Measurements from ENCODE around the gene SERINC5.

- TF ChIP-seq CTCF (IDR thresholded peaks at IDR 0.05; ENCODE audit: insufficient read depth, low read depth, low read length) (no peak), EZH2 (IDR thresholded peaks at IDR 0.05; ENCODE audit: insufficient read depth, low read length) (no peak)
Observed at GRCh38 chr5:80250801-80251200, 5.0 kb downstream of the SERINC5 start.

All from astrocyte (in vitro differentiated cells and primary cell).